ENCODE results near the gene GLIS1. TPM values are rescaled to one million over a fixed set of nuclear protein-coding genes. Genes with fewer than 3 reads are reported as not detected.

Gene GLIS1
- total and polyA plus RNA-seq, 11 donors = 0.06 to 0.35 (median 0.13) TPM; not detected in 6

- Histone ChIP-seq H3K4me3 (no peak overlapping the region), H3K27ac (no peak overlapping the region), H3K36me3 (no peaks in the 10 kb centered on the region), H3K27me3 (peaks cover 1 to 38% (median 6%) of the 10 kb centered on the region in 9 donors), H3K9me3 (no peaks in the 10 kb centered on the region), H3K4me1 (peaks cover 0 to 10% (median 3%) of the 10 kb centered on the region in 12 donors)
- ATAC-seq (no peak), DNase-seq (no peak)
- WGBS, 4 donors = 62 to 72% (median 65%) methylated on average over 6 of the region's 6 CpGs
- no peak for TF ChIP-seq POLR2A (IDR thresholded peaks at IDR 0.05)
- TF ChIP-seq, protein P1, sequence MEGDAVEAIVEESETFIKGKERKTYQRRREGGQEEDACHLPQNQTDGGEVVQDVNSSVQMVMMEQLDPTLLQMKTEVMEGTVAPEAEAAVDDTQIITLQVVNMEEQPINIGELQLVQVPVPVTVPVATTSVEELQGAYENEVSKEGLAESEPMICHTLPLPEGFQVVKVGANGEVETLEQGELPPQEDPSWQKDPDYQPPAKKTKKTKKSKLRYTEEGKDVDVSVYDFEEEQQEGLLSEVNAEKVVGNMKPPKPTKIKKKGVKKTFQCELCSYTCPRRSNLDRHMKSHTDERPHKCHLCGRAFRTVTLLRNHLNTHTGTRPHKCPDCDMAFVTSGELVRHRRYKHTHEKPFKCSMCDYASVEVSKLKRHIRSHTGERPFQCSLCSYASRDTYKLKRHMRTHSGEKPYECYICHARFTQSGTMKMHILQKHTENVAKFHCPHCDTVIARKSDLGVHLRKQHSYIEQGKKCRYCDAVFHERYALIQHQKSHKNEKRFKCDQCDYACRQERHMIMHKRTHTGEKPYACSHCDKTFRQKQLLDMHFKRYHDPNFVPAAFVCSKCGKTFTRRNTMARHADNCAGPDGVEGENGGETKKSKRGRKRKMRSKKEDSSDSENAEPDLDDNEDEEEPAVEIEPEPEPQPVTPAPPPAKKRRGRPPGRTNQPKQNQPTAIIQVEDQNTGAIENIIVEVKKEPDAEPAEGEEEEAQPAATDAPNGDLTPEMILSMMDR (IDR thresholded peaks at IDR 0.05) = no peak
- intact Hi-C loops (cut with DNase I) = no loop called here
Observed at GRCh38 chr1:53732912-53733317, 6.0 kb downstream of the GLIS1 start.

DNA sequence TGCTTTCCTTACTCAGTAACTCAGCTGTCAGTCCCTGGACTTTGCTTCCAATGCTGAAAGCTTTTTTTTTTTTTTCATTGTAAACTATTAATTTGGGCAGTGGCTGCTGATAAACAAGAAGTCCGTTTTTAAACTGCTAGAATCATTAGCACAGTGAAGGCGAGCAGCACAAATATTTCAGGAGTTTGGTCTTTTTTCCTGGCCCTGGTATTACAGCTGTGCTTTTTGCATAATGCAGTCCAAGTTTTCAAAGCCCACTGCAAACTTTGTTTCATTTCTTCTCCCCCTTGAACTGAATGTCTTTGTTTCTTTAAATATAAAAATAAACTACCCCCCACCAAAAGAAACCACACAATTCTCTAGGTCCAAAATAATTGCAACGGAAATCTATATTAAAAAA is 6.6 kb downstream of the GLIS1 start:
- intact Hi-C loops (cut with DNase I) = no loop called here
- DNase-seq (no peak), ATAC-seq (no peak)
- Histone ChIP-seq H3K36me3 (no peaks in the 10 kb centered on the region), H3K9me3 (no peaks in the 10 kb centered on the region), H3K27me3 (peaks cover 0 to 33% (median 2%) of the 10 kb centered on the region in 9 donors), H3K27ac (peak overlapping the region in 1 of 12 donors; percentile 47), H3K4me3 (peak overlapping the region in 1 of 12 donors; percentile 12), H3K4me1 (peaks cover 0 to 5% (median 0%) of the 10 kb centered on the region in 12 donors)
- 48 to 59% (median 52%) methylated on average over 3 of the region's 3 CpGs for WGBS, 4 donors
- TF ChIP-seq POLR2A (IDR thresholded peaks at IDR 0.05) = no peak
- TF ChIP-seq, protein P1 (IDR thresholded peaks at IDR 0.05) = no peak

DNA sequence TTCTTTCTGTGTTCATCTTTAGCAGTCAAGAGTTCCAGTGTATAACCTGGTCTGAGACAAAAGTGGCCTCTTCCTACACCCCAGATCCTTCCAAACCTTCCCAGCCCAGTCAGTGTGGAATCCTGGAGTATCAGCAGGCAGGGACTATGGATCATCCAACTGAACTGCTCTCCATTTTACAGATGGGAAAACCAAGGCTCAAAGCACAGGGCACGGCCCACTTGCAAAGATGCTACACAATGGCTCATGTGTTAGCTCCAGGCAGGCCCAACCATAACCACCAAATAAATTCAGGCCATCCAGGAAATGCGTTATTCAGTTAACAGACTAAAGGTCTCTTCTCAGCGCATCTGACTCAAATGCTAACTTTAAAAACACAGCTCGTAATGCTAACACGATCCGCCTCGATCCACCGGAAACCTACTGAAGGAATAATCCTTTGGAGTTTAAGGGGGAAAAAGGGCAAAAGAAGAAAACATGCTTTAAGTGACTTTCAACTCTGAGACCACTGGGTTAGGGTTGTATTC is 7.1 kb downstream of the GLIS1 start:
- no peak for ATAC-seq
- WGBS, 4 donors = 88 to 91% (median 90%) methylated on average over 8 of the region's 8 CpGs
- DNase-seq = no peak
- H3K36me3 ChIP-seq = no peaks in the 10 kb centered on the region
- intact Hi-C loops (cut with DNase I) = no loop called here
- peaks cover 0 to 3% (median 0%) of the 10 kb centered on the region in 12 donors for H3K4me1 ChIP-seq
- no peak for TF ChIP-seq POLR2A (IDR thresholded peaks at IDR 0.05)
- TF ChIP-seq, protein P1 (IDR thresholded peaks at IDR 0.05) = no peak
- H3K4me3 ChIP-seq = peak overlapping the region in 1 of 12 donors; percentile 12
- H3K9me3 ChIP-seq = no peaks in the 10 kb centered on the region
- H3K27ac ChIP-seq = peak overlapping the region in 1 of 12 donors; percentile 47
- H3K27me3 ChIP-seq = peaks cover 0 to 27% (median 2%) of the 10 kb centered on the region in 9 donors

- DNase-seq (no peak), ATAC-seq (no peak)
- Histone ChIP-seq H3K9me3 (no peaks in the 10 kb centered on the region), H3K4me3 (no peak overlapping the region), H3K27me3 (peaks cover 0 to 20% (median under 1%) of the 10 kb centered on the region in 9 donors), H3K36me3 (no peaks in the 10 kb centered on the region), H3K27ac (no peak overlapping the region), H3K4me1 (peaks cover 0 to 3% (median 0%) of the 10 kb centered on the region in 12 donors)
- TF ChIP-seq, protein P1 (IDR thresholded peaks at IDR 0.05) = no peak
- TF ChIP-seq POLR2A (IDR thresholded peaks at IDR 0.05) = no peak
- intact Hi-C loops (cut with DNase I) = no loop called here
- 84 to 88% (median 87%) methylated on average over 7 to 10 of the region's 10 CpGs for whole genome bisulfite sequencing, 4 donors
Observed at GRCh38 chr1:53731043-53731600, 7.8 kb downstream of the GLIS1 start.

Measured in heart left ventricle (tissue), 16 donors.